Kidney glomerular epithelial cell (primary cell): ENCODE data around the gene CCT8.
"Not testable (repeated sequence)": the region's sequence is repeated elsewhere in the genome, so short reads cannot be mapped to it uniquely, and the experiment has no call there.

Source experiments
- DNase-seq: peaks from one replicate; lab custom pipeline; 2025; lab: John Stamatoyannopoulos, UW

CCT8 gene

DNA sequence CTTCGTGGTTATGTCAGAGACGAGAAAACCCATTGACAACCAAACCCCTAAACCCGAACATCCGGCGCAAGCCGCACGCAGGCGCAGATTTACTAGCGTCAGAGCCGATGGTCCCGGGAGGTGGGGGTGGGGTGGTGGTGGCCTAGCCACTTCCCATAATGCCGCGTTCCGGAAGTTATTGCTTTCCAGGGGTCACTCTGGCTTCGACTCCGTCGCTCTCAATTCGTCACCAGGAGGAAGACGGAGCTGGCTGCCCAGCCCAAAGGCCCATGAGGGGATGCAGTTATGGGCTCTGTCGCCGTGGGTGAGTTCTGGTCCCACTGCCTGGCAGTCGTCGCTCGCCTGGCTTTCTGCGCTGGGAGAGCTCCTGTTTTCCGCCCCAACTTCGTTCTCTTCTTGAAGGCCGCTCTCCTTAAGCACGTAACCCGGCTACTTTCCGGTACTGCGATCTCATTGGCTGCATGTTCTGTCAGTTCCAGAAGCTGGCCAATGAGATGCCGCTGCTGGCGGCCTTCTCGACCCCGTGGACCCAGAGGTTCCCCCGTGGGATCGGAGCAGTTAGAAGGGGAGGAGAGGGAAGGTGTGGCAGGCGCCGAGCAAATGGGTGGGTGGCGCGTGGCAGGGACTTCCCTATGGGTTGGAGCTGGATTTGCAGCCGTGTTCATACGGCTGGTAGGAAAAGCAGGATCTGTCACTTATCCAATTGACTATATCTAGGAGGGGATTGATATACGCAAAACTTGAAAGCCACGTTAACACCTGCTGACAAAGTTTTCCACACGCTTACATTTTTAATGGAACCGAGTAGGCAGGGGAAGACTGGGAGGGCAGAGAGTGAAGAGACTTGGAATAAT lies 48.7 kb downstream of the CCT8 start, which contains the start of gene USP16:
Gene USP16, plus strand, starts transcription at position 195 of the 854 bp plus-strand sequence. CDS start 3,246 bp downstream, outside the sequence.
- DNase-seq = peak; percentile 98

GRCh38 chr21:29022166-29022565 lies 51.3 kb downstream of the CCT8 start:
- no peak for DNase-seq

GRCh38 chr21:29018540-29018939 lies 54.9 kb downstream of the CCT8 start:
- no peak for DNase-seq

DNA sequence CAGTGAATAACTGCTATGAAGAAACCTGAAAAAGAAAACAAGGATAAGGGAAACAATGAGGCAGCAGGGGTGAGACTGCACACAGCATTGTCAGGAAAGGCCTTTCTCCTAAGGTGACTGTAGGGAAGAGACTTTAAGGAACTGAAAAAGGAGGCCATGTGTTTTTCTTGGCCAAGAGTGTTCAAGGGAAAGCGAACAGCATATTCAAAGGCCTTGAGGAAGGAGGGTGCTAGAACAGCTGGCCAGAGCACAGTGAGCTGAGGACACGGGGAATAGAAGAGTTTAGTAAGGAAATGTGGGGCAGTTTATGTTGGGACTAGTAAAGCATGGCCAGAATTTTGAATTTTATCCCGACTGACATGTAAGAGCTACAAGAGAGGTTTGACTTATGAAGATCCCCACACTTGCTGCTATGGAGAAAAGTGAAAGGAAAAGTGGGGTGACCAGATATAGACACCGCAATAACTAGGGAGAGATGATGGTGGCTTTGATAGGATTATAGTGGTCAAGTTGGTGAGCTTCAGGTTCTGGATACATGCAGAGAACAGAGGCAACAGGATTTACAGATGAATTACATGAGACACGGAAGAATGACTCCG lies 55.7 kb downstream of the CCT8 start:
- DNase-seq = no peak

DNA sequence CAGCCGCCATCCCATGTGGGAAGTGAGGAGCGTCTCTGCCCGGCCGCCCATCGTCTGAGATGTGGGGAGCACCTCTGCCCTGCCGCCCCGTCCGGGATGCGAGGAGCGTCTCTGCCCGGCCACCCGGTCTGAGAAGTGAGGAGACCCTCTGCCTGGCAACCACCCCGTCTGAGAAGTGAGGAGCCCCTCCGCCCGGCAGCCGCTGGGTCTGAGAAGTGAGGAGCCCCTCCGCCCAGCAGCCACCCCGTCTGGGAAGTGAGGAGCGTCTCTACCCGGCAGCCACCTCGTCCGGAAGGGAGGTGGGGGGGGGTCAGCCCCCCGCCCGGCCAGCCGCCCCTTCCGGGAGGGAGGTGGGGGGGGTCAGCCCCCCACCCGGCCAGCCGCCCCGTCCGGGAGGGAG lies 62.2 kb downstream of the CCT8 start:
- not testable (repeated sequence) for DNase-seq

DNA sequence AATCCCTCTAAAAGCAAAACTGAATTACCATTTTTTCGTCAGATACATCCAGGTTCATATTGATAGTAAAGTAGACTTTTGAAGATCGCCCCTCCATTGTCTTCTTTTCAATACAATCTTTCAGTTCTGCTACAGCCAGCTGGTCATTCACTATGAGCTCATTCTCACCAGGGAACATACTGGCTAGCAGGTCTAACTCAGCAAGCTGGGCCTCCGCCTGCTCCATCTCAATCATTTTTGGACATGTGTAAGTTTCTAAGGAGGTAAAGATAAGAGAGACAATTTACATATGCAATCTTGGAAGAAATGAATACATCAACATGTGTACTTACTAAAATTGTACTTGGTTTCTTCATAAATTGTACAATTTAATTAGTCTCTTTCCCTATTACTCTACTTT lies 65.1 kb downstream of the CCT8 start:
- no peak for DNase-seq

- no peak for DNase-seq
These were observed 65.6 kb downstream of the CCT8 start for GRCh38 chr21:29007810-29008209.

GRCh38 chr21:29007135-29007534 lies 66.3 kb downstream of the CCT8 start:
- DNase-seq = no peak
